Effector CD8-positive, alpha-beta T cell (primary cell): Measurements from ENCODE around the gene ATP9A.
"Not testable (repeated sequence)": the region's sequence is repeated elsewhere in the genome, so short reads cannot be mapped to it uniquely, and the experiment has no call there.

ENCODE experiments used
- DNase-seq: peaks from one replicate; lab custom pipeline; 2025; lab: John Stamatoyannopoulos, UW

Gene ATP9A

GRCh38 chr20:51688600-51689244, 79.5 kb downstream of the ATP9A start:
- no peak for DNase-seq

GRCh38 chr20:51687630-51688029, 80.6 kb downstream of the ATP9A start:
- no peak for DNase-seq

GRCh38 chr20:51687108-51687507, 81.1 kb downstream of the ATP9A start:
- no peak for DNase-seq

- not testable (repeated sequence) for DNase-seq
Observed at GRCh38 chr20:51685494-51685893, 82.7 kb downstream of the ATP9A start.

GRCh38 chr20:51680067-51680749, 88.0 kb downstream of the ATP9A start:
- DNase-seq: no peak

GRCh38 chr20:51679254-51679921, 88.8 kb downstream of the ATP9A start:
- DNase-seq: no peak

- no peak for DNase-seq
Observed at GRCh38 chr20:51678026-51678697, 90.0 kb downstream of the ATP9A start.

- DNase-seq: no peak
Observed at GRCh38 chr20:51668947-51669346, 99.2 kb downstream of the ATP9A start.

GRCh38 chr20:51668515-51668914, 99.7 kb downstream of the ATP9A start:
- DNase-seq: no peak

- no peak for DNase-seq
Observed at GRCh38 chr20:51667491-51667890, 100.7 kb downstream of the ATP9A start.

- DNase-seq: no peak
Observed at GRCh38 chr20:51667002-51667408, 101.2 kb downstream of the ATP9A start.

- no peak for DNase-seq
Observed at GRCh38 chr20:51666126-51666525, 102.1 kb downstream of the ATP9A start.

- DNase-seq: no peak
Observed at GRCh38 chr20:51665543-51666118, 102.6 kb downstream of the ATP9A start.

GRCh38 chr20:51661609-51662178, 106.5 kb downstream of the ATP9A start:
- DNase-seq: no peak

- DNase-seq: no peak
Observed at GRCh38 chr20:51660672-51661608, 107.2 kb downstream of the ATP9A start.

- no peak for DNase-seq
Observed at GRCh38 chr20:51659491-51660050, 108.6 kb downstream of the ATP9A start.

- DNase-seq: no peak
Observed at GRCh38 chr20:51656726-51657260, 111.4 kb downstream of the ATP9A start.

GRCh38 chr20:51656089-51656488, 112.1 kb downstream of the ATP9A start:
- DNase-seq: not testable (repeated sequence)

- DNase-seq: no peak
Observed at GRCh38 chr20:51654495-51654894, 113.7 kb downstream of the ATP9A start.

- DNase-seq: no peak
Observed at GRCh38 chr20:51654060-51654459, 114.1 kb downstream of the ATP9A start.
